HEK293 (cell line): ENCODE data around the gene CNOT11.

Experiments
- CTCF ChIA-PET: fragments of 350-600 bp; formaldehyde crosslinking; extraction: SDS; loops from one replicate; lab custom pipeline; 2021; ENCODE audit warnings: antibody characterized with exemption; lab: Yijun Ruan, JAX
- POLR2A ChIA-PET: fragments of 300-600 bp; formaldehyde crosslinking; extraction: SDS; loops from one replicate; lab custom pipeline; 2020; ENCODE audit warnings: antibody characterized with exemption, inconsistent platforms; lab: Yijun Ruan, JAX
- H3K27ac ChIP-seq: fragments of 200-500 bp; sonication (Bioruptor generic); 2 replicates; pipeline ENCODE4 v1.5.1; 2014; ENCODE audit warnings: low read depth, low read length, control low read depth, inconsistent platforms; ENCODE audit errors: extremely low read depth
- H3K36me3 ChIP-seq, 2 experiments: fragments of 200-500 bp in 1 of 2; sonication (Bioruptor generic) in 1 of 2; 1 replicate in 1 of 2; 2 replicates in 1 of 2; pipeline ENCODE4 v1.5.1; 2014 to 2017; ENCODE audit warnings: inconsistent platforms in 2 of 2, low read length in 2 of 2; ENCODE audit not compliant: control insufficient read depth in 2 of 2, insufficient read depth in 1 of 2
- H3K4me1 ChIP-seq: fragments of 200-500 bp; sonication (Bioruptor generic); 2 replicates; pipeline ENCODE4 v1.5.1; 2014; ENCODE audit warnings: mild to moderate bottlenecking, low read length, inconsistent platforms; ENCODE audit not compliant: control insufficient read depth, insufficient read depth
- H3K4me3 ChIP-seq: 2 replicates; pipeline ENCODE4 v1.5.1; 2011; ENCODE audit warnings: low read depth, mild to moderate bottlenecking, control low read depth, low read length, moderate library complexity
- H3K9me3 ChIP-seq: fragments of 200-500 bp; sonication (Bioruptor generic); 2 replicates; pipeline ENCODE4 v1.5.1; 2014; ENCODE audit warnings: low read depth, low read length, inconsistent platforms; ENCODE audit not compliant: control insufficient read depth, insufficient read depth
- BCL11B ChIP-seq: fragments of 450-650 bp; formaldehyde crosslinking; IDR thresholded peaks from 2 replicates; pipeline ENCODE4 v1.5.1; 2016; ENCODE audit warnings: low read depth, missing biosample characterization, missing genetic modification characterization
- FEZF1 ChIP-seq: fragments of 450-650 bp; formaldehyde crosslinking; IDR thresholded peaks from 2 replicates; pipeline ENCODE4 v1.5.1; 2016; ENCODE audit warnings: missing biosample characterization, missing genetic modification characterization
- GLIS2 ChIP-seq: fragments of 450-650 bp; formaldehyde crosslinking; IDR thresholded peaks from 2 replicates; pipeline ENCODE4 v1.5.1; 2016; ENCODE audit warnings: missing biosample characterization, missing genetic modification characterization
- KLF10 ChIP-seq: fragments of 450-650 bp; IDR thresholded peaks from 2 replicates; pipeline ENCODE4 v1.5.1; 2018; ENCODE audit warnings: missing biosample characterization, mild to moderate bottlenecking, missing genetic modification characterization
- PRDM1 ChIP-seq: fragments of 450-650 bp; formaldehyde crosslinking; IDR thresholded peaks from 2 replicates; pipeline ENCODE4; 2016; ENCODE audit warnings: missing biosample characterization, missing genetic modification characterization
- SALL2 ChIP-seq: fragments of 450-650 bp; formaldehyde crosslinking; IDR thresholded peaks from 2 replicates; pipeline ENCODE4 v1.5.0; 2017; ENCODE audit warnings: missing biosample characterization, mild to moderate bottlenecking, missing genetic modification characterization, borderline replicate concordance
- SCRT2 ChIP-seq: fragments of 450-650 bp; formaldehyde crosslinking; IDR thresholded peaks from 2 replicates; pipeline ENCODE4 v1.5.1; 2016; ENCODE audit warnings: missing biosample characterization, missing genetic modification characterization
- YY2 ChIP-seq: fragments of 450-650 bp; formaldehyde crosslinking; IDR thresholded peaks from 2 replicates; pipeline ENCODE4 v1.5.1; 2016; ENCODE audit warnings: missing biosample characterization, missing genetic modification characterization
- ZBTB1 ChIP-seq: fragments of 450-650 bp; formaldehyde crosslinking; IDR thresholded peaks from 2 replicates; pipeline ENCODE4 v1.5.1; 2016; ENCODE audit warnings: missing biosample characterization, missing genetic modification characterization
- ZNF211 ChIP-seq: fragments of 450-650 bp; formaldehyde crosslinking; IDR thresholded peaks from 2 replicates; pipeline ENCODE4 v1.5.1; 2016; ENCODE audit warnings: low read depth, missing biosample characterization, missing genetic modification characterization
- ZNF341 ChIP-seq: fragments of 450-650 bp; formaldehyde crosslinking; IDR thresholded peaks from 2 replicates; pipeline ENCODE4; 2016; ENCODE audit warnings: low read depth, missing biosample characterization, missing genetic modification characterization
- ZNF350 ChIP-seq: fragments of 450-650 bp; formaldehyde crosslinking; IDR thresholded peaks from 2 replicates; pipeline ENCODE4 v1.5.0; 2017; ENCODE audit warnings: missing biosample characterization, mild to moderate bottlenecking, missing genetic modification characterization
- ZNF366 ChIP-seq: fragments of 450-650 bp; formaldehyde crosslinking; conservative IDR thresholded peaks from 2 replicates; pipeline ENCODE4 v1.5.1; 2016; ENCODE audit warnings: missing biosample characterization, missing genetic modification characterization
- ZNF37A ChIP-seq: fragments of 450-650 bp; IDR thresholded peaks from 2 replicates; pipeline ENCODE4 v1.5.1; 2018; ENCODE audit warnings: missing biosample characterization, missing genetic modification characterization
- ZNF416 ChIP-seq: fragments of 450-650 bp; formaldehyde crosslinking; IDR thresholded peaks from 2 replicates; pipeline ENCODE4 v1.5.1; 2016; ENCODE audit warnings: missing biosample characterization, missing genetic modification characterization
- ZNF521 ChIP-seq: fragments of 450-650 bp; formaldehyde crosslinking; IDR thresholded peaks from 2 replicates; pipeline ENCODE4 v1.5.1; 2017; ENCODE audit warnings: missing biosample characterization, mild to moderate bottlenecking, missing genetic modification characterization
- ZNF530 ChIP-seq: fragments of 450-650 bp; formaldehyde crosslinking; IDR thresholded peaks from 2 replicates; pipeline ENCODE4 v1.5.1; 2016; ENCODE audit warnings: low read depth, missing biosample characterization, missing genetic modification characterization
- ZNF544 ChIP-seq: fragments of 450-650 bp; formaldehyde crosslinking; IDR thresholded peaks from 2 replicates; pipeline ENCODE4 v1.5.0; 2017; ENCODE audit warnings: missing biosample characterization, missing genetic modification characterization
- ZNF654 ChIP-seq: fragments of 450-650 bp; formaldehyde crosslinking; IDR thresholded peaks from 2 replicates; pipeline ENCODE4 v1.5.1; 2016; ENCODE audit warnings: low read depth, missing biosample characterization, missing genetic modification characterization
- ZNF660 ChIP-seq: fragments of 450-650 bp; IDR thresholded peaks from 2 replicates; pipeline ENCODE4 v1.5.1; 2018; ENCODE audit warnings: missing biosample characterization, mild to moderate bottlenecking, missing genetic modification characterization
- ZNF747 ChIP-seq: fragments of 450-650 bp; formaldehyde crosslinking; IDR thresholded peaks from 2 replicates; pipeline ENCODE4 v1.5.1; 2016; ENCODE audit warnings: missing biosample characterization, missing genetic modification characterization
- ZNF830 ChIP-seq: fragments of 450-650 bp; IDR thresholded peaks from 2 replicates; pipeline ENCODE4 v1.5.0; 2018; ENCODE audit warnings: missing biosample characterization, missing genetic modification characterization, low read depth, mild to moderate bottlenecking, moderate library complexity
- ZNF837 ChIP-seq: fragments of 450-650 bp; formaldehyde crosslinking; IDR thresholded peaks from 2 replicates; pipeline ENCODE4 v1.5.1; 2016; ENCODE audit warnings: missing biosample characterization, missing genetic modification characterization
- TF ChIP-seq, protein P1 (sequence below): fragments of 450-650 bp; IDR thresholded peaks from 2 replicates; pipeline ENCODE4 v1.5.1; 2018; ENCODE audit warnings: missing biosample characterization, mild to moderate bottlenecking, missing genetic modification characterization
- TF ChIP-seq, protein P2 (sequence below): fragments of 450-650 bp; formaldehyde crosslinking; optimal IDR thresholded peaks from 2 replicates; pipeline ENCODE3; 2016; ENCODE audit warnings: missing biosample characterization, mild to moderate bottlenecking, missing genetic modification characterization
- TF ChIP-seq, protein P3 (sequence below): fragments of 450-650 bp; formaldehyde crosslinking; IDR thresholded peaks from 2 replicates; pipeline ENCODE4 v1.5.1; 2016; ENCODE audit warnings: missing biosample characterization, missing genetic modification characterization
- TF ChIP-seq, protein P4 (sequence below): fragments of 450-650 bp; formaldehyde crosslinking; IDR thresholded peaks from 2 replicates; pipeline ENCODE4 v1.5.1; 2017; ENCODE audit warnings: missing biosample characterization, missing genetic modification characterization

The CNOT11 gene

DNA sequence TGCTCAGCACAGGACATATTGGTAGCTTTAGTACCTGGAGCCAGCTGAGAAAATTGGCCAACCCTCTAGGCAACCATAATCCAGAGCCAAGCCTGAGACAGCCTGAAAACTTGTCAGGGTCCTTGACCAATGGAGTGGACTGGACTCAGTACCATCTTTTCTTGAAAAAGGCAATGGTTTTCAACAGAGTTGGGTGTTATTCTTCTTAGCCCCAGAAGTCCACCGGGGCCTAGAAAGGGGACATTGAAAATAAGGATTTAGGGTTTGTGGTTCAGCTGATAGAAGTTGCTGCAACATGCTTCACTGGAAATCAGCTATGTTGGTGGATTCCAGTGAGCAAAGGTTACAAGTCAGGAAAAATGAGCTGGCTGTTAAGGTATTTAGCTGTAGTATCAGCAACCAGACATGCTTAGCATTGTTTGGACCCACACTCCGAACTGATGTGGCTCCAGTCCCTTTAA is 22.1 kb upstream of the CNOT11 start:
- TF ChIP-seq KLF10 (tag by site-specific recombination): no peak
- no peak for TF ChIP-seq ZNF660 (tag by site-specific recombination)
- no peak for TF ChIP-seq FEZF1 (tag by site-specific recombination)
- TF ChIP-seq ZNF654: no peak
- no peak for TF ChIP-seq ZNF521 (tag by site-specific recombination)
- TF ChIP-seq, protein P1, sequence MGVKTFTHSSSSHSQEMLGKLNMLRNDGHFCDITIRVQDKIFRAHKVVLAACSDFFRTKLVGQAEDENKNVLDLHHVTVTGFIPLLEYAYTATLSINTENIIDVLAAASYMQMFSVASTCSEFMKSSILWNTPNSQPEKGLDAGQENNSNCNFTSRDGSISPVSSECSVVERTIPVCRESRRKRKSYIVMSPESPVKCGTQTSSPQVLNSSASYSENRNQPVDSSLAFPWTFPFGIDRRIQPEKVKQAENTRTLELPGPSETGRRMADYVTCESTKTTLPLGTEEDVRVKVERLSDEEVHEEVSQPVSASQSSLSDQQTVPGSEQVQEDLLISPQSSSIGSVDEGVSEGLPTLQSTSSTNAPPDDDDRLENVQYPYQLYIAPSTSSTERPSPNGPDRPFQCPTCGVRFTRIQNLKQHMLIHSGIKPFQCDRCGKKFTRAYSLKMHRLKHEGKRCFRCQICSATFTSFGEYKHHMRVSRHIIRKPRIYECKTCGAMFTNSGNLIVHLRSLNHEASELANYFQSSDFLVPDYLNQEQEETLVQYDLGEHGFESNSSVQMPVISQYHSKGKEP (tag by site-specific recombination): no peak
- TF ChIP-seq, protein P2, sequence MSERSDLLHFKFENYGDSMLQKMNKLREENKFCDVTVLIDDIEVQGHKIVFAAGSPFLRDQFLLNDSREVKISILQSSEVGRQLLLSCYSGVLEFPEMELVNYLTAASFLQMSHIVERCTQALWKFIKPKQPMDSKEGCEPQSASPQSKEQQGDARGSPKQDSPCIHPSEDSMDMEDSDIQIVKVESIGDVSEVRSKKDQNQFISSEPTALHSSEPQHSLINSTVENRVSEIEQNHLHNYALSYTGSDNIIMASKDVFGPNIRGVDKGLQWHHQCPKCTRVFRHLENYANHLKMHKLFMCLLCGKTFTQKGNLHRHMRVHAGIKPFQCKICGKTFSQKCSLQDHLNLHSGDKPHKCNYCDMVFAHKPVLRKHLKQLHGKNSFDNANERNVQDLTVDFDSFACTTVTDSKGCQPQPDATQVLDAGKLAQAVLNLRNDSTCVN (tag by site-specific recombination): no peak
- TF ChIP-seq ZNF830: no peak
- TF ChIP-seq ZNF544 (tag by site-specific recombination): no peak
- TF ChIP-seq, protein P3, sequence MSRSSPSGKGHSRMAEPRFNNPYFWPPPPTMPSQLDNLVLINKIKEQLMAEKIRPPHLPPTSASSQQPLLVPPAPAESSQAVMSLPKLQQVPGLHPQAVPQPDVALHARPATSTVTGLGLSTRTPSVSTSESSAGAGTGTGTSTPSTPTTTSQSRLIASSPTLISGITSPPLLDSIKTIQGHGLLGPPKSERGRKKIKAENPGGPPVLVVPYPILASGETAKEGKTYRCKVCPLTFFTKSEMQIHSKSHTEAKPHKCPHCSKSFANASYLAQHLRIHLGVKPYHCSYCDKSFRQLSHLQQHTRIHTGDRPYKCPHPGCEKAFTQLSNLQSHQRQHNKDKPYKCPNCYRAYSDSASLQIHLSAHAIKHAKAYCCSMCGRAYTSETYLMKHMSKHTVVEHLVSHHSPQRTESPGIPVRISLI: no peak
- no peak for TF ChIP-seq YY2 (tag by site-specific recombination)
- CTCF ChIA-PET: interaction anchor here (0.7 to 0.8 kb wide), 2 partner anchors 11 to 597 kb away, joined by 3 to 4 read pairs; no protein-coding TSS in a partner anchor
- Histone ChIP-seq H3K9me3 (no peaks in the 10 kb centered on the region), H3K27ac (no peak overlapping the region), H3K36me3 (no peaks in the 10 kb centered on the region), H3K4me3 (no peak overlapping the region), H3K4me1 (no peaks in the 10 kb centered on the region)
- POLR2A ChIA-PET: interaction anchor here (0.6 kb wide), 1 partner anchor 89 kb away, joined by 3 read pairs; no protein-coding TSS in a partner anchor

DNA sequence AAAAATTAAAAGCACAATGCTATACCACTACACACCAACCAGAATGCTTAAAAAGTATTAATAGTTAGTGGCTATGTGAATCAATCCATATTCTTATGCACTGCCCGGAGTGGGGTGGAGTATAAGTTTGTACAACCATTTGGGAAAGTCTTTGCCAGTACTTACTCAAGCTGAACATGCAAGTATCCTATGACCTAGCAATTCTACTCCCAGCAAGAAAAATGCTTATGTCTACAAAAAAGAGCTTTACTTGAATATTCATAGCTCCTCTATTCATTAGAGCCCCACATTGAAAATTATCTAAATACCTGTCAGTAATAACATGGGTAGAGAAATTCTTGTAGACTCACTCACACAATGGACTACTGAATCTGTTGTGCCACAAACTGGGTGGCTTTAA is 21.4 kb upstream of the CNOT11 start:
- no peaks in the 10 kb centered on the region for H3K36me3 ChIP-seq
- CTCF ChIA-PET: interaction anchor here (0.8 kb wide), 1 partner anchor 10 kb away, joined by 3 read pairs; no protein-coding TSS in a partner anchor
- no peaks in the 10 kb centered on the region for H3K4me1 ChIP-seq
- no peak overlapping the region for H3K4me3 ChIP-seq
- TF ChIP-seq SCRT2 (tag by site-specific recombination) (no peak), ZNF747 (no peak), ZNF341 (tag by site-specific recombination) (no peak)
- TF ChIP-seq, all 188 proteins: peak for 0
- POLR2A ChIA-PET: interaction anchor here (0.6 kb wide), 1 partner anchor 14 kb away, joined by 4 read pairs; no protein-coding TSS in a partner anchor
- Histone ChIP-seq H3K9me3 (no peaks in the 10 kb centered on the region), H3K27ac (no peak overlapping the region)

DNA sequence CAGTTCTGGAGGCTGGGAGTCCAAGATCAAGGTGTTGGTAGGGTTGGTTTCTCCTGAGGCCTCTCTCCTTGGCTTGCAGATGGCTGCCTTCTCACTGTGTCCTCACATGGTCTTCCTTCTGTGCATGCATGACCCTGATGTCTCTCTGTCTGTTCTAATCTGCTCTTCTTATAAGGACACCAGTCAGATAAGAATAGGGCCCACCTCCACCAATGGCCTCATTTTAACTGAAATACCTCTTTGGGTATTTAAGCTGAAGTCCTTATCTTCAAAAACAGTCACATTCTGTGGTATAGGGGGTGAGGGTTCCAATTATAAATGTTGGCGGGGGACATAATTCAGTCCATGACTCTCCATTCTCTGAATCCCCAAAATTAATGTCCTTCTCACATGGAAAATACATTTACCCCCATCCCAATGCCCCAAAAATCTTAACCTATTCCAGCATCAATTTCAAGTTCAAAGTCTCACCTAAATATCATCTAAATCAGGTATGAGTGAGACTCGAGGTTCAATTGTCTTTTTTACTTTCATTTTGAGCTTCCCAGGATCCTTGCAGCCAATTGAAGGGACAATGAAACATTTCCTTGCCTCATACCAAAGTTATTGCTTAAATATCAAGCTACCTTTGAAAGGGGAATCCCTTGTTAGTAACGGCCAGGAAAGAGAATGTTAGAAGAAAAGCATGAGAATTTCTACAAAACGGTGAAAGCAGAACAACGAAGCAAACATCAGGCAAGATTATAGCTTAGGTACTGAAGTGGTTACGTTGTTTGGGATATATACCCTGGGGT is 20.6 kb upstream of the CNOT11 start:
- Histone ChIP-seq H3K27ac (no peak overlapping the region), H3K4me3 (no peak overlapping the region), H3K9me3 (no peaks in the 10 kb centered on the region)
- CTCF ChIA-PET: interaction anchor here (0.5 to 1.0 kb wide), 3 partner anchors 14 to 1204 kb away, joined by 3 to 7 read pairs (median 6); no protein-coding TSS in a partner anchor
- POLR2A ChIA-PET: interaction anchor here (0.6 kb wide), 1 partner anchor 13 kb away, joined by 4 read pairs; no protein-coding TSS in a partner anchor
- TF ChIP-seq ZBTB1 (no peak), GLIS2 (tag by site-specific recombination) (no peak), ZNF211 (no peak), ZNF416 (tag by site-specific recombination) (no peak), BCL11B (tag by site-specific recombination) (no peak), ZNF837 (no peak), ZNF350 (tag by site-specific recombination) (no peak), ZNF366 (tag by site-specific recombination) (no peak), SALL2 (tag by site-specific recombination) (no peak), ZNF37A (tag by site-specific recombination) (no peak), ZNF530 (tag by site-specific recombination) (no peak), PRDM1 (tag by site-specific recombination) (no peak)
- TF ChIP-seq, protein P4, sequence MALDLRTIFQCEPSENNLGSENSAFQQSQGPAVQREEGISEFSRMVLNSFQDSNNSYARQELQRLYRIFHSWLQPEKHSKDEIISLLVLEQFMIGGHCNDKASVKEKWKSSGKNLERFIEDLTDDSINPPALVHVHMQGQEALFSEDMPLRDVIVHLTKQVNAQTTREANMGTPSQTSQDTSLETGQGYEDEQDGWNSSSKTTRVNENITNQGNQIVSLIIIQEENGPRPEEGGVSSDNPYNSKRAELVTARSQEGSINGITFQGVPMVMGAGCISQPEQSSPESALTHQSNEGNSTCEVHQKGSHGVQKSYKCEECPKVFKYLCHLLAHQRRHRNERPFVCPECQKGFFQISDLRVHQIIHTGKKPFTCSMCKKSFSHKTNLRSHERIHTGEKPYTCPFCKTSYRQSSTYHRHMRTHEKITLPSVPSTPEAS (tag by site-specific recombination): no peak
- TF ChIP-seq, all 188 proteins: peak for 0
- H3K36me3 ChIP-seq: no peaks in the 10 kb centered on the region
- no peaks in the 10 kb centered on the region for H3K4me1 ChIP-seq
